NCI-H510A (cell line): Measurements from ENCODE around the gene LAMA2.
"Not testable (repeated sequence)": the region's sequence is repeated elsewhere in the genome, so short reads cannot be mapped to it uniquely, and the experiment has no call there.

Source experiments
- DNase-seq: peaks from one replicate; lab custom pipeline; 2025; lab: John Stamatoyannopoulos, UW

The LAMA2 gene

DNA sequence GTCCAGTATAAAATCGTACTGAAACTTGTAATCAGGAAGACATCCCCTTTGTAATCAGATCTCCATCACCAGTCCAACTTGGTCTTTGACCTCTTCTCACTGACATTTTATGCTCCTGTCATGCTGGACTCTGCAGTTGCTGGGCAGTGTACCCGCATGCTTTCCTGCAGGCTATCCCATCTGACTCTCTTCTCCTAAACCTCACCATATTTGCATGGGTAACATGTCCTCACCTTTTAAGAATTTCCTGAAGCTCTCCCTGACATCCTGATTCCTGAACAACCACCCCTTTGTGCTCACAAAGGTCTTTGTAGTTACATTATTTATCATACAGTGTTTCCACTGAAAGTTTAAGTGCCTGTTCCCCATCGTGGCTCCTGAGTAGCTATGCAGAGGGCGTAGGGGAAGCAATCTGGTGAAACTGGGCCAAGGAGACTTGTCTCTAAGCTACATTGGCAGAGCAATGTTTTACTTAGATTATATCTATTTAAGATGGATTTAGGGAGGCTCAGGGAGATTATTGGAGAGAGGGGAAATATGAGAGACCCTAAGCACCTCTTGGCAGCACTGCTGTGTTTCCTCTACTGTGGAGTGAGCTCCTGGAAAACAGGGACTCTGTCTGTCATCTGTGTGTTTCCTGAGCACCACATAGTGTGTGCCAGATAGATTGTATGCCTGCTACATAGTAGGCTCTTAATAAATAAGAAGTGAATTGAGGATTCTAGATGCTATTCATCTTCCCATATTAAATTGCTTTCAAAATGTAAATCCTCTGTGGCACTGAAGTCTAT lies 124.0 kb downstream of the LAMA2 start:
- DNase-seq: no peak

DNA sequence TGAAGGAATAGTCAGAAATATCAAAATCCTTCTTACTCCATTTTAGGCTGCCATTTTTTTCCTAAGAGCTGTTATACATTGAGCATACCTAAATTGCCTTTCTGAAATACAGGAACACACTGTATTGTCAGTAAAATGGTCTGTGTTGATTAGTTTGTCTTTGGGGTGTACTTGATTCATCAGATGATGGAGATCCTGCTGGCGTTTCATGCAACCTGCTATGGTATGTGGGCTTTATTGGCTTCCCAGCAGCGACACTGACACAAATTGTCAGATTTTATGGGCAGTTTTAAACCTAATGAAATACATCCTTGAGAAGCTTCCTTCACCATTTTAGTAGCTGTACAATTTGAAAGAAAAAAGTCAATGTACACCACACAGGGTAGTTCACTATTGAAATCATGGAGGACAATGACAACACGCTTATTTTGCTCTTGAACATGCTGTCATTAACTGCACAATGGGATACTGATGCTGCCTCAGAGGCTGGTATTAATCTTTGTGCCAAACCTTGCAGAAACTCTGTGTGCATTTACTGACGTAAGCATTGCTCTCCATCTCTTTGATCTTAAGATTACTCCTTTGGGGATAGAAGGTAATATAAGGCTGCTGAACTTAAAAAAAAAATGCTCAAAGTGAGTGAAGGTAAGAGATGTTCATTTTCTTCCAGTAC lies 124.9 kb downstream of the LAMA2 start:
- no peak for DNase-seq

DNA sequence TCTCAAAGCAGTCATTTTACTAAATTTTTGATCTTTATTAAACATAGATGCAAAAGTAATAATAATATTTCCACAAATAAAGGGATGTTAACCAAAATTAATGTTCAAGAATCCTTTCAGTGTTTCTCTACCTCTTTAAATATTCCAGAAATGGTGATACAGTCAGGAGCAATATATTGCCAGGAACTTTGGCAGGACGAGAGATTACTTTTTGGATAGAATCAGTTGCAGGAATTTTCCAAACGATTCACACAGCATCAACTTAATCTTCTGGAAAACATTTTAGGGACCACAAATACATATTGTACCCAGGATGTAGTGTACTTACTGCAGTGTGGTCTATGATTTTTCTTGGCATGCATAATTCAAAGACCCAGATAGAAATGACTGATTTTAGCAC lies 125.7 kb downstream of the LAMA2 start:
- DNase-seq: no peak

DNA sequence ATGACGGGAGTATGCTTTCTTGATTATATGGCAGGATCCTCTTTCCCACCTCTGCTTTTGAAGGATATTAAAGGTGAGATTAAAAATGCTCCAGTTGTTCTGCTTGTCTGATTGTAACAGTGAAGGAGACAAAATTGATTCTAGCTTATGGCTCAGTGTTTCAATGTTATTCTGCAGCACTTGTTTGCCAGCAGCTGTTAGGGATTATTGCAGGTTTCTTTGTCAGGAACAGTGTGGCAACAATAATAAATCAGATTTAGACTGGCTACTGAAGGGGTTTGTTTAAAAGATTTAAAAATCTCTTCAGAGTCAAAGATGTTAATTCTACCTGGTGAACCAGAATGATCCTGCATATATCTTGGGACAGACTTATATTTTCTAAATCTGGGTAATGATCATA lies 126.9 kb downstream of the LAMA2 start:
- DNase-seq: no peak

DNA sequence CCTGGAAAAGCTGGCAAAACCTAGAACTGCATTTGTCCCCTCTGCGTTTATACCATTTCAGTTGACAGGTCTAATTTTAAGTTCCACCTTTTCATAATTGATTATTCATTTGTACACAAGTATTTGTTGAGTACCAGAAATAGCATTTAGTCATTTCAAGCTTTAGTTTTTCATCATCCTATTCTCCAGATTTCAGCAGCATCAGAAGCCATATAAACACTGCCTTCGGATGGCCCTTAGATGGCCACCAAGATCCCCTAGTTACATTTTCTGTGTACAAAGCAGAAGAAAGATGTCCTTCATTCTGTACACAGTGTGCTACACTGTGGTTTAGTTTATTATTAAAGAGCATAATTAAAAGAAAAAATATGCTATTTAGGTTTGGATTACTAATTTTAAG lies 131.4 kb downstream of the LAMA2 start:
- no peak for DNase-seq

DNA sequence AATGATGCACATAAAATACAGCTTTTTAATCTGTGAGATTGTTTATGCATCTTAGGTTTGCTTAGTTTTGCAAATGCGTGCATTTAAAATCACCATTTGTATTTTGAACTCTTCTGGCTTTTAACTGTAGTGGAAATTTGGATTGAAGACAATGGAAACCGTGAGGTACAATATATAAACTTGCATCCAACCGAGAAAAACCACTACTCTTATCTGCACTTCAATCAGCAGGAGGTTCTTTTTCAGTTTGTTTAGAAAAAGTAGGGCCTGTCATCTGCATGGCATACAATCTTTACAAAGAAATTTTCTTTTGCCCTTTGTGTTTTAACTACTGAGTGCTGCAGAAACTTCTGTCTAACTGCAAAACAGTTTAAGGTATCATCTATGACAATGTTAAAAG lies 132.8 kb downstream of the LAMA2 start:
- no peak for DNase-seq

DNA sequence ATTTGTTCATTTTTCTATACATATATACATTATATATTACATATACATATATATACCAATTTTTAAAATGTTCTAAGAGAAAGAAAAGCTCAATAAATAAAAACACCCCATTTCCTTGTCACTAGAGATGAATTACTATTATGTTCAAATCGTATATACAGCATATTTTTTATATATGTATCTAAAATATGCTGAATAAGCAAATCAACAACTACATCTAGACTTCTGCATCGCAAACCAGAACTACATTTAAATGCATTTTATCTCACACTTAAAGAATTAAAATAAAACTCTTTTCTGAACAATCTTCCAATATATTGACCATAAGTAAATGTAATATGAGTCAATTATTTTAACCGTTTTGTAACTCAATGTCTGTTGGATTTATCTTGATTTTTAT lies 133.9 kb downstream of the LAMA2 start:
- DNase-seq: no peak

DNA sequence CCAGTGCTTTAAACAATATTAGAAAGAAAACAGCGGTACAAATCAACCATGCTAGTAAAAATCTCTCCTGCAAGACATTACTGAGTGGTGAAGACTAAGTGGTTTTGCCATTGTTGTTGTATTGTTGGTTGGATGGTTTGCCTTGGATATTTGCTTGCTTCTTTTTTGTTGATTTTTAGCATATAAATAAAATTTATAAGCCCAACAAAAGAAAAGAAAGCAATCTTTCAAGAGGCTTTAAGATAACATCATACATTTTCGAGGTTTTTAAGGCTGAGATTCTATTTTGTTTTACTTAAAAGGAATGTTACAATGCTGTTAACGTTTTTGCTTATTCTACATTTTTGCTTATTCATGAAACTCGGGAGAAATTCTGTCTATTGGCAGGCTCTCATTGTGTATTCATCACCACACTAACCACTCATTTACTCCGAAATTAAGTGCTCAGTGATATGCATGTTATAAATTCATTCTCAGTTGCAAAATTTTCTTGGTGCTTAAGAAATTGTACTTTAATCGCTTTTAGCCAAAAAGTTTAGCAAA lies 139.1 kb downstream of the LAMA2 start:
- DNase-seq: no peak

DNA sequence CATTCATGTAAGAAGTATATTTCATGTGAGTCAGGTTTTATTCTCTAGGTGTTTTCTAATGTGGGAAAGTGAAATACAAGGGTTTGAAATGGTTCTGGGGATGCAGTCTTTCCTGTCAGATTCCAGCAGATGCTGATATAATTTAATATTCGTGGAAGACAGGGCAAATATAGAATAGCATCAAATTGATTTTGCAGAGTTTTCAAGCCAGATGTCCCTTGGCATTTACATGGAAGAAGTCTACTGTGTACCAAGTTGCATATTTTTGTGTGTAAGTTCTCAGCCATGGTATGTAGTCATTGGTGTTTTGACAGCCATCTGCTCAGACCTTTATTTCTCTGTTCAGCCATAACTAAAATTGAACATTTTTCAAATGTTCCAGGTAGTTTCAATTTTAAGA lies 143.7 kb downstream of the LAMA2 start:
- no peak for DNase-seq

DNA sequence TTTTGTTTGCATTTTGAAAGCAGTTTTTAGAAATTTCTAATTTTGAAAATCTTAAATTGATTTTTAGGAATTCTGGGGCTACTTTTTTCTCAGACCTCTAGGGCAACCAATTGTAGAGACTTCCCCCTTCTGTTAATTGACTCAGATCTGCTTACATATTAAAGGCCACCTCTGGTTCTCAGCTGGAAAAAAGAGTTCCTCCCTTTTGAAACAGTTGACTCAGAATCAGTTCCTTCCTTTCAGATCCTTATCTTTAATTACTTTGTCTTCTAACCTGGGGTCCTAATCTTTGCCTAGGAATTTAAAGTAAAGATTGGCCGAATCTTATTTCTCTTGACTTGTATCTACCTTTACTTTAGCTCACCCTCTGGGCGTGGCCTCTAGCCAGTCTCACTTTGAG lies 146.8 kb downstream of the LAMA2 start:
- DNase-seq: no peak

DNA sequence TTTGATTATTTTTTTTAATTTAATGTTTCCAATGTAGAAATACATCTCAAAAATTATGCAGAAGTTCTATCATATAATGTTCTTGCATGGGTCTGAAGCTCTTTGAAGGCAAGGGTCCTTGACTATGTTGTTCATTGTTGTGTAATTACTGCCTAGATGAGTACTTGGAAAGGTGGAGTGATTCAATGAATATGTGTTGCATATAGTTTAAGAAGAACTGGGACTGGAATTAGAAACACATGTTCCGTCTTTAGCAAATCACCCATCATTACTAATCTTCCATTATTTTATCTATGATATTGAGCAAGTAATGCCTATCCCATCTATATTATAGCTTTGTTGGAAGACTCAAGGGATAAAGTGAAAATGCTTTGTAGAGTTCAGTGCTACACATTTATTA lies 147.3 kb downstream of the LAMA2 start:
- no peak for DNase-seq

DNA sequence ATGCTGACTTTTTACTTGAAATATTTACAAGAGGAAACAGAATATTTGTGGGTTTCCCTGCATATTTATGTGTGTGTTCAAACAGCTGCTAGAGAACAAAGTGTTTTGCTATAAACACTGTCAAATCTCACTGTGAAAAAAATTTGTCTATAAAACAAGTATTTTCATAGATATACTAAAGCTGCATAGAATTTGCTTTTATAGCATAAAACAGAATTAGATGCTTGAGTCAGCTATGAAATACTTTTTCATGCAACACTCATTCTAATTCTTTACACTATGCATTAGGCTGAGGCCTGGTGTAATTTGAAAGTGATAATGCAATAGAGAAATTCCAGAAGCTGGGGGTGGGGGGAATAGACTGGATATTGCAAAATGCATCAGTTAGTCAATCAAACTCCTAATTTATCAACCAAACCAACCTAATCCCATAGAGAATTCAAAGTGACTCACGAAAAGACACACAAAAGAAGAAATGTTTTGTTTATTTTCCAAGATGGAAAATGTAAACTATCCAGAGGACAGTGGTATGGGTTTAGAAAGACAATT lies 148.2 kb downstream of the LAMA2 start:
- no peak for DNase-seq

DNA sequence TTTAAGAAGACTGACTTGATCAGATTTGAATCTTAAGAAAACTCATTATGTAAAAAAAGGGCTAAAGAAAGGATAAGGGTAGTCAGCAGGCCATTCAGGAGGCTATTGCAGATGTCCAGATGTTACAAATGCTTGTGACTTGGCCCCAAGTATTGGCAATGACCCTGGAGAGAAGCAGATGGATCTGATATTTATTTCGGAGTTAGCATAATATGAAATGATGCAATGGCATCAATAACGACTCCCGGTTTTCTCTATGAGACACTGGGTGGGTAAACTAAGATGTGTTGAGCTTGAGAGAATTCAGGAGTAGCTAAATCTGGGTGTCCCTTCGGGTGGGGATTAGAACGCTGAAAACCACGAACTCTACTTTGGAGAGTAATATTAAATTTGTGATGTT lies 149.7 kb downstream of the LAMA2 start:
- no peak for DNase-seq

DNA sequence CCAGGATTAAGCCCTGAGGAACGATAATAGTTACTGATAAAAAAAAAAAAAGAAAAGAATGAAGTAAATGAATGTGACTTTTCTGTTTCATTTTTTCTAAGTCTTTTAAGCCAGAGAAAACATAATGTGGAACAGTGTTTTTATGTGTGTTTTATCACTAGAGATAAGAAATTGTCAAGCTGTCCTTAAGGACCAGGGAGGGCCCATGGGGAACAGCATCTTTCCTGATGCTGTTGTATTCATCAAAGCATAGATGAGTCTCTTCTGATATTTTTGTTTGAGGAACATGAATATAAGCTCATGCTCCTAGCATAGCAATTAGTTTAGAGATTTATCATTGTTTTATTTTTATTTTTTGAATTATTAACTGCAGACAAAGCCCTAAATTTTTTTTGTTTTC lies 150.2 kb downstream of the LAMA2 start:
- no peak for DNase-seq

DNA sequence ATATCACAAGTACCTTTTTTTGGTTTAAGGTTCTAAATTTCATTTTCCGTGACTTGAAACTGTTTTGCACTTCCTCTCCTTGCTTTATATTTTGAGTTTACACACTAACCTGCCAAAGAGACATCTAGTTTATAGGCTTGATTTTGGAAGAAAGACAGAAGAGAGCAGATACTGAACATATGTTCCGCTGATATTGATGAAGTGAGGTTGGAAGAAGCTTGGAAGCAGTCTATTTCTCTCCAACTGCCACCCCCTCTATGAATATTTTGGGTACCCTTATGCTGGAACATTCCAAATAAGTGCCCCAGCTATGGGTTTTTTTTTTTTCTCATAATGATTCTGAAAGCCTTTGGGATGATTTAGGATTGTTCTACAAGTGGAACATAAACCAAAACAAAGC lies 150.6 kb downstream of the LAMA2 start:
- DNase-seq: no peak

DNA sequence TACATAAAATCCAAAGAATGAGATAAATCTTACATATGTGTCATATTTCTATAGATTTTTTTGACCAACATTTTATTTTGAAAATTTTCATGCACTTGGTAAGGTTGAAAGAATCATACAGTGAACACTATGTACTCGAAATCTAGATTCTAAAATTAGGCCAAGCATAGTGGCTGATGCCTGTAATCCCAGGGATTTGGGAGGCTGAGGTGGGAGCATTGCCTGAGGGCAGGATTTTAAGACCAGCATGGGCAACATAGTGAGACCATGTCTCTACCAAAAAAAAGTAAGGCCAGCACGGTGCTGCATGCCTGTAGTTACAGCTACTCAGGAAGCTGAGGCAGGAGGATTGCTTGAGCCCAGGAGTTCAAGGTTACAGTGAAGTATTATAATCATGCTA lies 158.6 kb downstream of the LAMA2 start:
- DNase-seq: no peak

DNA sequence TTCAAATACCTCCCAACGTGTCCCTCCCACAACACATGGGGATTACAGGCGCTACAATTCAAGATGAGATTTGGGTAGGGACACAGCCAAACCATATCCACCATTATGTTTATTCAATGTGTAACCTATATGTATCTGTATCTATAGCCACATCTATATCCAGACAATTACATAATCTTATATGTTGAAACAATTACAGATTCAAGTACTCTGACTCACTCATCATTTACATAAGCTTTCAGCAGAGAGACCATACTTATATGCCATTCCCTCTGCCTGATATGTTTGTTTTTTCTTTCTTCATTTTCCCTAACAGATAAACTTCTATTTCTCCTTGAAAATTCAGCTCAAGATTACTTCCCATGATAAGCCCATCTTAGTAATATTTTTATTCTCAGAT lies 163.6 kb downstream of the LAMA2 start:
- DNase-seq: no peak

DNA sequence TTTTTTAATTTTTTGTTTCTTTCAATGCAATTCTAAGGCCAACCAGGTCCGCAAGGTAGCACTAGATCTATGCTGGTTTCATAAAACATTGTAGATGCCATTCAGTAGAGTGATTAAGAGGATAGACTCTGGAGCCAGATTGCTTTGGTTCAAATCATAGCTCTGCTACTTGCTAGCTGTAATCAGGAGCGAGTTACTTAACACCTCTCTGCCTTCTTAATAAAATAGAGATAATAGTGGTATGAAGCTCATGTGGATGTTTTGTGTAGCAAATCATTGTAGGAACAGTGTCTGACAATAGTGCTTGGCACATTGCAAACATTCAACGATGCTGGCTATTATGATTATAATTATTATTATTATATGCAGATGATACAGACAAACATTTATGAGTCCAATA lies 164.9 kb downstream of the LAMA2 start:
- DNase-seq: no peak

DNA sequence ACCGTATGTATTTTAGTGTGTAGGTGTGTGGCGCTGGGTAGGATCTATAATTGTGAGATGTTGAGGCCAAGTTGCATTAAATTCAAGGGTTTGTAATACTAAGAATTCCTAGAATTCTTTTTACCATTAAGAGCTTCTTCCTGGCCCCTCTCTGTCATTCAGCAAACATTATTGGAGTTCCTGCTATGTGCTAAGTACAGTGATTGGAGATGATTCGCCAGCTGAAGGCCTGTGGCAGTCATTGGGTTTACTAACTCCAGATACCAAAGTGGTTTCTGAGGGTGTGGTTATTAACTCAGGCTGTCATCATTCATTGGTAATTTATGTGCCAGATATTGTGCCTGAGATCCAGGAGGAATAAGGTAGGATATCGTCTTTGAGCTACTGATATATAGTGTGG lies 167.1 kb downstream of the LAMA2 start:
- DNase-seq: no peak

DNA sequence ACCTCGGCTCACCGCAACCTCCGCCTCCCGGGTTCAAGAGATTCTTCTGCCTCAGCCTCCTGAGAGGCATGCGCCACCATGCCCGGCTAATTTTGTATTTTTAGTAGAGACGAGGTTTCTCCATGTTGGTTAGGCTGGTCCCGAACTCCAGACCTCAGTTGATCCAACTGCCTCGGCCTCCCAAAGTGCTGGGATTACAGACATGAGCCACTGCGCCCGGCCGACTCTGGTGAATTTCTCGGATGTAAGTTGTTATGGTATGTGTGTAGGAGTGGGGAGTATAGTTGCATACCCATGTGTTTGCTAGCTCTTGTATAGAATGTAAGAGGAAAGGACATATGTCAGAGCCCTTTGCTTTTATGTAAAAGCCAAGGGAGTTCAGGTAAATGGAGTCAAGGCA lies 170.2 kb downstream of the LAMA2 start:
- not testable (repeated sequence) for DNase-seq

DNA sequence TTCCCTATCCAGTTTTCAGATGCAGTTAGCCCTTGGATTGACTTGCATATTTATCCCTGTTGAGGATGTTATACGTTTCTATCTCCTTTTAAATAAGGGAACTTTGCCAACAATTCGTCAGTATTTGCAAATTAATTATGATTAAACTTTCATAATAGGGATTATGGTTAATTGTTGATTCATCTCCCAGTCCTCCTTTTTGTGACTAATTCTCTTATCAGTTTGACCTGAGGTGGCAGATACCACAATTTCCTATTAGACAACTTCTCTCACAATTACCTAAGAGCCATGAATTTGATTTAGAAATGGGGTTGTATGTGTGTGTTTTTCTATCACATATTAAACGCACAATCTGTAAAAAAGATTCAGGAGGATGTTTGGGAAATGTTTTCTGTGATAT lies 172.9 kb downstream of the LAMA2 start:
- no peak for DNase-seq

DNA sequence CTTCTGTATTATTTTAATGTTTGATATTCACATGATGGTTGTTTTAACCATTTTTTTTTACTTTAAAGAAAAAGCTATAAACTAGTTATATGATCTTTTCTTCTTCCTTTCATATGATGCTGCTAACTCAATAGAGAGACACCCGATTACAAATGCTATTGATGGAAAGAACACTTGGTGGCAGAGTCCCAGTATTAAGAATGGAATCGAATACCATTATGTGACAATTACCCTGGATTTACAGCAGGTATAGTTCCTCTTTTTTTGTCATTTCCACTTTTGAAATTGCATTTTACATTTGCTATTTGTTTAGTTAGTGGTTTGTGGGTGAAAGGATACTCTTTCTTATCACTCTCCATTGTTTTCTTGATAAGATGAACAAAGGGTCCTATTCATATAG lies 176.7 kb downstream of the LAMA2 start:
- no peak for DNase-seq

DNA sequence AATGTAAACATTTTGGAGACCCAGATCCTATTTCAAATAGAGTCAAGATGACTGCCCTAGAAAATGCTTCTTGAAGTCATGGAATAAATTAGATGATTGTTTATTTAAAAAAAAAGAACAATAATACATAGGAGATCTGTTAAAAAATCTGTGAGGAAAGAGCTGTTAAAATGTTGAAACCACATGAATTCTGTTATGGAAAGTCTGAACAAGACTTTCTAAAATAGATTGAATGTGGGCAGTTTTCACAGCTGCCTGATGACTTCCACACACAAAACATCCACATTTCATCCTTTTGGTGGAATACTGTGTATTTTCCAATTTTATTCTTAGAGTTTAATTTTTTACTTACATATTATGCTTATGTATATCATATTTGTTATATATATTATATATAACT lies 186.1 kb downstream of the LAMA2 start:
- no peak for DNase-seq
